Hindlimb muscle (tissue), 1 donor: Measurements from ENCODE around the gene FRMPD3. TPM values are rescaled to one million over a fixed set of nuclear protein-coding genes. Genes with fewer than 3 reads are reported as not detected.
"Not testable (repeated sequence)": the region's sequence is repeated elsewhere in the genome, so short reads cannot be mapped to it uniquely, and the experiment has no call there.

Experiments used
- DNase-seq: peaks from one replicate; pipeline ENCODE4 v3.0.0-alpha.2; 2013
- polyA plus RNA-seq: library from polyadenylated mRNA; unstranded; fragments of 120-200 nt; gene quantifications from one replicate; pipeline ENCODE4 v1.2.1, GENCODE V29; 2013; ENCODE audit not compliant: insufficient read length

FRMPD3 gene
- 0.13 TPM for polyA plus RNA-seq

DNA sequence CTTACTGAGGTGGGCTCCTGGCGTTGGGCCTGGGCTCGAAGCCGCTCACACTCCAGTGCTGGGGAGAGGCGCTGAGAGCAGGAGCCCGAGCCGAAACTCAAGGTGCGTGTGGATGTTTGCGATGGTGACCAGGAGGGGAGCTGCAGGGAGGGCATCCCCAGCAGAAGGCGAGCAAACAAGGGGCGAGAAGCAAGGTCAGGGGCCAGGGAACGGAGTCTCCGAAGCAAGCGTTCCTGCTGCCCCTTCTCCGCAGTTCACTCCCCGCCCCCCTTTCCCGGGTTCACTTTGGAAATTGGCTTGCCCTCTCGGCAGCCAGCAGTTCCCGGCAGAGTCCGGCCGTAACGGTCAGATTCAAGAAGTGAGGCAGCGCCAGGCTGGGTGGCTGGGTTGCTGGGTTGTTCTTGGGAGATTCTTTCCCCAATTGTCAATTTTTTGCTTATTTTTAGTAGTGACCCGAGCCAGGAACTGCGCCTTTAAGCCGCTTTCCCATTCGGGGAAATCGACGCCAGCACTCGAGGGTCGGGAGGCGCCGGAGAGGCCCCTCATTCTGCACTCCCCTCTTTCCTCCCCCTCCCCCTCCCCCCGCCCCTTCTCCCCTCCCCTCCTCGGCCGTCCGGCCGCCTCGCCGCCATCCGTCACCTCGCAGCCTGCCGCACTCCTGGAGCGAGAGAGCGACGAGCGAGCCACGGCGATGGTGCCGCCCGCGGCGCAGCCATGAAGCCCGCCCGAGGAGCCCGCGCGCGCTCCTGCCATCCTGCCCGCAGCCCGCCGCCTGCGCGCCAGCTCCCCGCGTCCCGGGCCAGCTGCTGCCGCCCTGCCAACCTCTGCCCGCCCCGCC lies at the start of gene FRMPD3:
Gene FRMPD3 (plus strand): TSS at position 655 of the 838 bp plus-strand sequence. CDS start 76,937 bp downstream, outside the sequence.
- no peak for DNase-seq

DNA sequence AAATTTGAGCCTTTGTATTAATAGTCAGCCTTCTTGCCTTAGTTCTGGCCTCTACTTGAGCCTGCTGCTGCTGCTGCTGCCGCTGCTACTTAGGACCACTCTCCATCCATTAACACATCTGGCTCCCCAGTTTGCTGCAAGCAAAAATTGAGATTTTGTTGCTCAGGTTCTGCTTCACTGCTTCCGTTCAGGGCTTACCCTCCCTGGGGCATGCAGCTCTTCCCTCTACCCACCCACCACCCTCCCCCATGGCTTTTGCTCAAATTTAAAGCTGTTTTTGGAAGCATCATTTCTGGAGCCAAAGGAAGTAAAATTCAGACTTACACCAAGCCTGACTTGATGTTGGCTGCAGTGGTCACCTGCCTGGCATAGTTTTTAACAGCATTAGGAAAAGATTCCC lies 28.9 kb upstream of the FRMPD3 start:
- no peak for DNase-seq

DNA sequence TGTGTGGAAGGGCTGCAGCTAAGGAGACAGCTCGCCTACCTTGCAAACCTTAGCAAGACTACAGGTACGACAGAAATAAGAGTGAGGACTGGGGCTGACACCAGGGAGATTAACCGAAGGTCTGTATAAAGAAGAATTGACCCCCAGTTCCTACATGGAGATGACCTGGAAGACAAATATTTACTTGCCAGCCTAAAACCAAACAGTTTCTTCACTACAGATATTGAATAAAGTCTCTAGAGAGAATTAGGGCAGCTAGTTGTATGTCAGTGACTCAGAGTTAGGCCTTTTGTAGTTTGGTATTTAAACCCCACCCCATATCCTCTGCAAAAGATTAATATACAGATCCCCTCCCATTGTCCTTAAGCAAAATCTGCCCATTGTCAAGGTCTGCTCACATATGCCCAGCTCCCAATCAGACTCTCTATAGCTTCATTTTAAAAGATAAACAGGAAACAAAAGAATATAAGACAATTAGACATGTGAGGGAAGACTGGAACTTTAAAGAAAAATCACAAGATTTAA lies 28.1 kb upstream of the FRMPD3 start:
- DNase-seq, result no peak

GRCh38 chrX:107429090-107429489 lies 20.4 kb upstream of the FRMPD3 start:
- DNase-seq, result no peak

DNA sequence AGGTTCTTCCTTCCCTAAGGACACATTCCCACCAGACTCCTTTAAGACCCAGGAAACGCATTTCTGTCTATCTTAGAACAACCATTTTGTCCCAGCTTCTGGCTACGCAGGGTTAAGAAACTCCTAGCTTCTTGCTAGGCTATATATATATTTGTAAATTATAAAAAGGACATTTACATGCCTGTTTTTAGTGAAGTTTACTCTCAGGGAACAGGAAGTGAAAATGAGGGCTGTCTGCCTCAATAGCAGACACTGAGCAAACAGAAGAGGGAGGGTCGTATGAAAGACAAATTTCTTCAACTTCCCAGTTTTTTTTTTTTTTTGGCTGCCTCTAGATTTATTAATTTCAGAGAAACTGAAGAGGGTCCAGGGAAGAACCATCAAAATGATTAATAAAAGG lies 9.3 kb upstream of the FRMPD3 start:
- DNase-seq, result no peak

DNA sequence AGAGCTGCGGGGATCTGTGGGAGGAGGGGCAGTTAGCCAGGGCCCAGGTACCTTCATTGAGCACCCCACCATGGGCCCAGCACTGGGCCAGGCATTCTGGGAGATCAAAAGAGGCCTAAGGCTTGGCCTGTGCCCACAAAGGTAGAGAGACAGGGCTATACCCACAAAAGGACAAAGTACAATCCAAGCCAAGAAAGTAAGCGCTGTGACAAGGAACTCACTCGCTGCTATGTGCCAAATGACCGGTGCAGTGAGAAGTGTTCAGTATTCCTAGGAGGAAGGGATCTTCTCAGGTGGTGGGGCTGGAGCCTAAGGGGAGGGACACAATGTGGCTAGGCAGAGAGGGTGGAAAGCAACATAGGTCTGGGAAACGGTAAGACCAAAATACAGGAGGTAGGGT lies 8.8 kb upstream of the FRMPD3 start:
- no peak for DNase-seq

DNA sequence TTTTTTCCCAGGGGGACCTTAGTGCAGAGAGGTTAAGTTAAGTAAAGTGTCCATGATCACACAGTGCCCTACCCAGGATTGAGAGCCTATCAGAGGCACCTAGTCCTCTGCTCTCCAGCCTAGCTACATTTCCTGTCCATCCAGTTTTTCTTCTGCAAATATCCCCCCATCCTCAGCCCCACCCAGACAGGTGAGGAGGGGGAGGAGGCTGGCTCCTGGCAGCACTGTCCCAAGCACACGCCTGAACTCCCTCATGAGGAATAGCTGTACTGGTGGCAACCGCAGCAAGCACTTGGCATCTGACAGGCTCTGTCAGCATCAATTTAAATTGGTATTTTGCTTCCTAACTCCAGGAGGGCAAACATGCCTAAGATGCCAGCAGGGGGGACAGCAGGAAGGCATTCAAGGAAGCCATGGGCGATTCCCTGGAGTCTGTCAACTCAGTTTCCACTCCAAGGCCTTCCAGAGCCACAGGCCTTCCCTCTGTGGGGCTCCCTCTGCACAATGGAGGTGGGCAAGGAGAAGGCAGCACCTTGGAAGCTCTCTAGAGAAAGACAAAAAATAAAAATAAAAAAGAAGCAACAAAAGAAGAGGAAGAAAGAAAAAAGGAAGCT lies 6.4 kb upstream of the FRMPD3 start:
- no peak for DNase-seq

GRCh38 chrX:107445146-107445545 lies 4.3 kb upstream of the FRMPD3 start:
- no peak for DNase-seq

DNA sequence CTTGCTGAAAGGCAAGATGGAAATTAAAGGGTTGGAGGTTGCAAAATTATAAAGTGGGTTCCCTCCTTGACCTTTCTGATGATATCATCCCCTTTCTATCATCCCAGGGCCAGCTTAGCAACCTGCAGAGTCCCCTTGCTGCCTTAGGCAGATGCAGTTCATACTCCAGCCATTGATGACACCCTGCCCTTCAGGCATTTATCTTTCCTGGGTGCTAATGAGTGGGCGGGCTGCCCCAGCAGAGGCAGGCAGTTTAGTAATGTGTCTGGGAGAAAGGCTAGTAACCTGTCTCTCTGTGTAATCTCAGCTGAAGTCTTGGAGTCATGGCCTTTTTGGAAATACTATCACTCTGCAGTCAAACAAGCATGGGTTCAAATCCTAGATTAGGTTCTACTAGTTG lies 3.8 kb upstream of the FRMPD3 start:
- no peak for DNase-seq

DNA sequence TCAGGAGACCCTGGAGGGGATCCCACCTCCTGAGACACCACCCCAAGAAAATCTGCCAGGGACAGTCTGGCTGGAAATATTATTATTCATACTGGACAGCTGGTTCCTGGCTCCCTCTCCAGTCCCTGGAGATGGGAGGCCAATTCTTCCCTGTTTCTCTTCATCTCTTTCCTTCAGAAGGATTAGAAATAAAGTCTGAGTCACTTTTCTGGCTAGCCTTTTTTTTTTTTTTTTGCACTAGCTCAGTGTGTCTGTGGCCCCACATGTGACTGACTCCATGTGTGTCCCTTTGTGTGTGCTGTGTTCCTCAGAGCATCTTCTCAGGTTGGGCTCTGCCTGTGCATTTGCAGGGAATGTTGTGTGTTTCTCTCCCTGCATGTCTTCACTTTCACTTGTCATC lies 1.8 kb upstream of the FRMPD3 start:
- no peak for DNase-seq

DNA sequence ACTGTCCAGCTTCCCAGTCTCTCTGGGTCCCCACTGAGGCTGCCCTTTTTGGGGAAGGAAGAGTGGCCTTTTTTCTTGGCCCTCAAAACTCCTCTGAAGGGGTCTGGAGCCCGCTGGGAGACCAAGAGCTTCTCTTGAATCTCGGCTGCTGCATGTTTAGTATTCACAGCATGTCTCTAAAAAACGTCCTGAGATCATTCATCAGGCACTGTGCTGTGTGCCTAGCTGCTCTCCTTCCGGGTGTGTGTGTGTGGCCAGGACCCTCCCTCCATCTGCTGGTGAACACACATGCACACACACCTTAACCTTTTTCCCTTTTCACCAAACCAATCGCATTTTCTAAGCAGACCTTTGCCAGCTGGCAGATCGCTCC lies 841 bp upstream of the FRMPD3 start:
- no peak for DNase-seq

GRCh38 chrX:107450823-107451509 lies 1.5 kb downstream of the FRMPD3 start:
- DNase-seq, result no peak

GRCh38 chrX:107451731-107452130 lies 2.3 kb downstream of the FRMPD3 start:
- DNase-seq, result no peak

DNA sequence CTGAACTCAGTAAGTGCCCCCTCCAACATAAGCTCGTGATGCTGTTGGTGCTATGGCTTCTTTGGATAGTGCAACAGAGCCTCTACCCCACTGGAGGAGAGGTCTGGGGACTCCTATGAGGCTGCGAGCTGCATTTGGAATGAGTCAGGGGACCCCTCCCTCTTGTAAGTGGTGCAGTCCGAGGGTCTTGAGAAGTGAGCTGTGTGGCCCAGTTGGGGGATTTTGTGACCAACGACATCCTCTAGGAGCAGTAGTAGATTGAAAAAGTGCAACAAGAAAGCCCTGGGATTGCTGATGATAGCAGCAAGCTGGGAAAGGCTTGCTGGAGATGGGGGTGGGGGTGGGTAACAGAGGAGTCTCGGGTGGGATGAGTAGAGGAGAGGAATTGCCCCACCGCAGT lies 3.1 kb downstream of the FRMPD3 start:
- no peak for DNase-seq

GRCh38 chrX:107454302-107454701 lies 4.8 kb downstream of the FRMPD3 start:
- DNase-seq, result no peak

DNA sequence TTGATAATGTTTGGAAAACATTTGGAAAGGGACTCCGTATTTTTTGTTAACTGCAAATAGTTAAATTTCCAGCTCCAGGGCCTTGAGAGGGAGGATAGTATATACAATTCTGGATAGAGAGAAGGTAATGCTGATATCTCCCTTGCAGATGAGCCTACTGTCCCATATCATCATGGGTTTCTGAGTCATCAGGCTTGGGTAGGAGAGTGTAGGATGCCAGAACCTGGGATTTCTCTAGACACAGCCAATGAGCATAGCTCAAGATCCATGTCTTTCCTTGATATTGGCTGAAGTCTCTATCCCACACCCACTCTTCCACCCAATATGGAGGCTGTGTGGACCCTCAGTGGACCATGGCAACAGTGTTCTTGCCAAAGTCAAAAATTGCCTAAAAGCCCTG lies 7.8 kb downstream of the FRMPD3 start:
- DNase-seq, result no peak

- no peak for DNase-seq
Measured at GRCh38 chrX:107465932-107466620, 16.6 kb downstream of the FRMPD3 start.

GRCh38 chrX:107467271-107467670 lies 17.8 kb downstream of the FRMPD3 start:
- no peak for DNase-seq

GRCh38 chrX:107470198-107470597 lies 20.7 kb downstream of the FRMPD3 start:
- DNase-seq, result no peak

DNA sequence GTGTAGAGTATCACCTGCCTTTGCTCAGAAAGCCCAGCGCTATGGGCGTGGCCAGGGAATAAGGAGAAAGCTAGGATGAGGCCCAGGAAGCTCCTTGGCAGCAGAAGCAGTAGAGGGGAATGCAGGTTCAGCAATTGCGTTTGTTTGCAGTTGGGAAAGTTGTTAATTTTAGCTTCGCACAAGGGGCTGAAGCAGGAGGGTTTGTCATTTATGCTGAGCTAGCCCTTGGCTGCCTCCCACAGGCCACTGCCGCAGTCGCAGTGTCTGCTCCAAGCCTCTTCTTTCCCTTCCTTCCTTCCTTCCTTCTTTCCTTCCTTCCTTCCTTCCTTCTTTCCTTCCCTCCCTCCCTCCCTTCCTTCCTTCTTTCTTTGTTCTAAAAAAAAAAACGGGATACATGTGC lies 21.5 kb downstream of the FRMPD3 start:
- no peak for DNase-seq

DNA sequence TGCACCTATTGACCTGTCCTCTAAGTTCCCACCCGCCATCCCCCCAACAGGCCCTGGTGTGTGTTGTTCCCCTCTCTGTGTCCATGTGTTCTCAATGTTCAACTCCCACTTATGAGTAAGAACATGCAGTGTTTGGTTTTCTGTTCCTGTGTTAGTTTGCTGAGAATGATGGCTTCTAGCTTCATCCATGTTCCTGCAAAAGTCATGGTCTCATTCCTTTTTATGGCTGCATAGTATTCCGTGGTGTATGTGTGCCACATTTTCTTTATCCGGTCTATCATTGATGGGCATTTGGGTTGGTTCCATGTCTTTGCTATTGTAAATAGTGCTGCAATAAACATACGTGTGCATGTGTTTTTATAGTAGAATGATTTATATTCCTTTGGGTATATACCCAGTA lies 22.0 kb downstream of the FRMPD3 start:
- DNase-seq, result not testable (repeated sequence)

GRCh38 chrX:107477406-107477805 lies 28.0 kb downstream of the FRMPD3 start:
- no peak for DNase-seq

DNA sequence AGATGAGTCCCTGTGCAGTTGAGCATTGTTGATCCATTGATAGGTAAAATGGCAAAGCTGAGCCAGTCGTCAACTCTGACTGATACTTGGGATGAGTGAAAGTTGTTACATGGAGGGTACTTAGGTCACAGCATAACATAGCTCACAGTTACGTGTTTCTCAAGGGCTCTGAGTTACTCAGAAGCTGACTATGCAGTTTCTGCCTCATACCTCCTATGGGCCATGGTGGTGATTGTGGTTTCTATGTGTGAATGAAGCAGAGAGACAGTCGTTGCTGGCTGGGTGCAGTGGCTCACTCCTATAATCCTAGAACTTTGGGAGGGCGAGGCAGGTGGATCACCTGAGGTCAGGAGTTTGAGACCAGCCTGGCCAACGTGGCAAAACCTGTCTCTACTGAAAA lies 30.8 kb downstream of the FRMPD3 start:
- DNase-seq, result no peak
